Natural killer cell (primary cell): ENCODE measurements around the gene LDLRAP1. TPM values are rescaled to one million over a fixed set of nuclear protein-coding genes. Genes with fewer than 3 reads are reported as not detected.

Experiments
- ATAC-seq, 3 donors: fragments of 150-1000 bp in 2 of 3; fragments of 200-7000 bp in 1 of 3; cut with Tn5 transposase; 1 replicate in 1 of 3; 2 replicates in 2 of 3; pipeline ENCODE4 v1.10.0; 2021; ENCODE audit warnings: mild to moderate bottlenecking in 2 of 3, moderate library complexity in 2 of 3
- DNase-seq, 2 donors: peaks; one replicate each; pipeline versions ENCODE4 v3.0.0 to v3.0.0-alpha.2; 2013 to 2021; ENCODE audit warnings: mixed read lengths in 1 of 2
- H3K27ac ChIP-seq: one replicate; pipeline ENCODE4 v1.5.1; 2013; ENCODE audit warnings: mild to moderate bottlenecking, low read length
- H3K27me3 ChIP-seq: one replicate; pipeline ENCODE4 v1.6.1; 2013; ENCODE audit warnings: low read length; ENCODE audit not compliant: control insufficient read depth, insufficient read depth
- H3K36me3 ChIP-seq: one replicate; pipeline ENCODE4 v1.6.1; 2013; ENCODE audit warnings: low read length; ENCODE audit not compliant: control insufficient read depth, insufficient read depth
- H3K4me1 ChIP-seq: one replicate; pipeline ENCODE4 v1.6.1; 2013; ENCODE audit warnings: low read length; ENCODE audit not compliant: control insufficient read depth, insufficient read depth
- H3K4me3 ChIP-seq: one replicate; pipeline ENCODE4 v1.5.1; 2013; ENCODE audit warnings: low read length
- H3K9me3 ChIP-seq: one replicate; pipeline ENCODE4 v1.6.1; 2013; ENCODE audit warnings: low read length; ENCODE audit not compliant: control insufficient read depth, insufficient read depth
- H3K27ac Mint-ChIP-seq, 2 donors: one replicate each; pipeline ENCODE4 v1.8.0; 2022; ENCODE audit warnings: mild to moderate bottlenecking in 2 of 2, mixed read lengths in 2 of 2, moderate library complexity in 1 of 2
- H3K27me3 Mint-ChIP-seq, 2 donors: one replicate each; pipeline ENCODE4 v1.8.0; 2022; ENCODE audit warnings: low read depth in 2 of 2, mixed read lengths in 2 of 2
- H3K36me3 Mint-ChIP-seq: one replicate; pipeline ENCODE4 v1.8.0; 2022; ENCODE audit warnings: mixed read lengths
- H3K4me1 Mint-ChIP-seq, 2 donors: one replicate each; pipeline ENCODE4 v1.8.0; 2022; ENCODE audit warnings: mixed read lengths in 2 of 2
- H3K4me3 Mint-ChIP-seq: one replicate; pipeline ENCODE4 v1.8.0; 2022; ENCODE audit warnings: mild to moderate bottlenecking, moderate library complexity, mixed read lengths
- H3K9me3 Mint-ChIP-seq, 2 donors: one replicate each; pipeline ENCODE4 v1.8.0; 2022; ENCODE audit warnings: mixed read lengths in 2 of 2
- WGBS: methylation state at CpG from one replicate; pipeline ENCODE4 v1.1.7; 2013; ENCODE audit warnings: missing lambda C conversion rate; ENCODE audit not compliant: insufficient coverage; 5-methylcytosine and 5-hydroxymethylcytosine counted together
- intact Hi-C: fragments of 100-400 bp; cut with micrococcal nuclease; formaldehyde crosslinking; loops from one replicate; pipeline ENCODE4 v1.14.2; 2022
- total RNA-seq, 4 donors: library from RNA; stranded (reverse); fragments of 120-200 nt in 1 of 4; gene quantifications; one replicate each; pipeline versions ENCODE4 v1.2.3 to v1.2.4, GENCODE V29; 2013 to 2022
- TF ChIP-seq, protein P1 (sequence below): fragments of 200-600 bp; IDR thresholded peaks from one replicate; pipeline ENCODE4 v1.8.0; 2022; ENCODE audit warnings: antibody characterized with exemption

Gene LDLRAP1
- total RNA-seq, 3 donors from 2014 or later (not counting 1 experiment from before 2014, with no cell fraction given) = 25.2 to 34.0 (median 27.4) TPM

GRCh38 chr1:25562928-25563283 lies 19.5 kb downstream of the LDLRAP1 start:
- H3K36me3 ChIP-seq = peaks cover 19% of the 10 kb centered on the region
- 74% methylated on average over 9 of the region's 9 CpGs for WGBS
- peaks cover 78% of the 10 kb centered on the region for H3K4me1 ChIP-seq
- TF ChIP-seq, protein P1, sequence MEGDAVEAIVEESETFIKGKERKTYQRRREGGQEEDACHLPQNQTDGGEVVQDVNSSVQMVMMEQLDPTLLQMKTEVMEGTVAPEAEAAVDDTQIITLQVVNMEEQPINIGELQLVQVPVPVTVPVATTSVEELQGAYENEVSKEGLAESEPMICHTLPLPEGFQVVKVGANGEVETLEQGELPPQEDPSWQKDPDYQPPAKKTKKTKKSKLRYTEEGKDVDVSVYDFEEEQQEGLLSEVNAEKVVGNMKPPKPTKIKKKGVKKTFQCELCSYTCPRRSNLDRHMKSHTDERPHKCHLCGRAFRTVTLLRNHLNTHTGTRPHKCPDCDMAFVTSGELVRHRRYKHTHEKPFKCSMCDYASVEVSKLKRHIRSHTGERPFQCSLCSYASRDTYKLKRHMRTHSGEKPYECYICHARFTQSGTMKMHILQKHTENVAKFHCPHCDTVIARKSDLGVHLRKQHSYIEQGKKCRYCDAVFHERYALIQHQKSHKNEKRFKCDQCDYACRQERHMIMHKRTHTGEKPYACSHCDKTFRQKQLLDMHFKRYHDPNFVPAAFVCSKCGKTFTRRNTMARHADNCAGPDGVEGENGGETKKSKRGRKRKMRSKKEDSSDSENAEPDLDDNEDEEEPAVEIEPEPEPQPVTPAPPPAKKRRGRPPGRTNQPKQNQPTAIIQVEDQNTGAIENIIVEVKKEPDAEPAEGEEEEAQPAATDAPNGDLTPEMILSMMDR = no peak
- peak in 2 of 3 donors; percentile 5 to 7 for ATAC-seq
- peak overlapping the region; percentile 67 for H3K27ac ChIP-seq
- H3K9me3 ChIP-seq = no peaks in the 10 kb centered on the region
- Mint-ChIP-seq H3K4me1 (peaks cover 23 to 54% of the 10 kb centered on the region in 2 donors), H3K9me3 (no peaks in the 10 kb centered on the region), H3K27ac (peak overlapping the region; percentile 84 to 89), H3K4me3 (peak overlapping the region; percentile 77), H3K36me3 (no peaks in the 10 kb centered on the region), H3K27me3 (no peaks in the 10 kb centered on the region)
- no peak overlapping the region for H3K4me3 ChIP-seq
- H3K27me3 ChIP-seq = no peaks in the 10 kb centered on the region
- no peak for DNase-seq
- intact Hi-C loops = loop anchor here (2.0 kb wide), 1 partner anchor 46 kb away; no protein-coding TSS in a partner anchor

GRCh38 chr1:25563330-25564215 lies 20.2 kb downstream of the LDLRAP1 start:
- no peaks in the 10 kb centered on the region for H3K9me3 Mint-ChIP-seq
- no peak overlapping the region for H3K4me3 ChIP-seq
- no peaks in the 10 kb centered on the region for H3K27me3 Mint-ChIP-seq
- H3K9me3 ChIP-seq = no peaks in the 10 kb centered on the region
- H3K27ac ChIP-seq = peak overlapping the region; percentile 12
- H3K27me3 ChIP-seq = no peaks in the 10 kb centered on the region
- TF ChIP-seq, protein P1 = no peak
- WGBS = 62% methylated on average over 19 of the region's 20 CpGs
- peak overlapping the region; percentile 84 to 89 for H3K27ac Mint-ChIP-seq
- DNase-seq = no peak
- H3K36me3 ChIP-seq = peaks cover 16% of the 10 kb centered on the region
- peaks cover 77% of the 10 kb centered on the region for H3K4me1 ChIP-seq
- peaks cover 28 to 58% of the 10 kb centered on the region in 2 donors for H3K4me1 Mint-ChIP-seq
- intact Hi-C loops = loop anchor here (2.0 kb wide), 1 partner anchor 45 kb away; no protein-coding TSS in a partner anchor
- ATAC-seq = peak in 1 of 3 donors; percentile 27
- peak overlapping the region; percentile 77 for H3K4me3 Mint-ChIP-seq
- H3K36me3 Mint-ChIP-seq = no peaks in the 10 kb centered on the region

- Histone ChIP-seq H3K27me3 (no peaks in the 10 kb centered on the region), H3K4me1 (peaks cover 68% of the 10 kb centered on the region), H3K9me3 (no peaks in the 10 kb centered on the region), H3K4me3 (no peak overlapping the region), H3K36me3 (peaks cover 9% of the 10 kb centered on the region), H3K27ac (no peak overlapping the region)
- WGBS = 70% methylated on average over 14 of the region's 14 CpGs
- H3K36me3 Mint-ChIP-seq = no peaks in the 10 kb centered on the region
- no peaks in the 10 kb centered on the region for H3K9me3 Mint-ChIP-seq
- ATAC-seq = no peak
- H3K27me3 Mint-ChIP-seq = no peaks in the 10 kb centered on the region
- TF ChIP-seq, protein P1 = no peak
- H3K4me1 Mint-ChIP-seq = peaks cover 28 to 68% of the 10 kb centered on the region in 2 donors
- peak overlapping the region; percentile 59 to 68 for H3K27ac Mint-ChIP-seq
- intact Hi-C loops = no loop called here
- H3K4me3 Mint-ChIP-seq = no peak overlapping the region
- peak in 1 of 2 donors; percentile 77 for DNase-seq
Measured at GRCh38 chr1:25564777-25565574, 21.6 kb downstream of the LDLRAP1 start.
